ENCODE data around the gene TNFAIP8L1.
"Not testable (repeated sequence)": the region's sequence is repeated elsewhere in the genome, so short reads cannot be mapped to it uniquely, and the experiment has no call there.

TNFAIP8L1 gene

DNA sequence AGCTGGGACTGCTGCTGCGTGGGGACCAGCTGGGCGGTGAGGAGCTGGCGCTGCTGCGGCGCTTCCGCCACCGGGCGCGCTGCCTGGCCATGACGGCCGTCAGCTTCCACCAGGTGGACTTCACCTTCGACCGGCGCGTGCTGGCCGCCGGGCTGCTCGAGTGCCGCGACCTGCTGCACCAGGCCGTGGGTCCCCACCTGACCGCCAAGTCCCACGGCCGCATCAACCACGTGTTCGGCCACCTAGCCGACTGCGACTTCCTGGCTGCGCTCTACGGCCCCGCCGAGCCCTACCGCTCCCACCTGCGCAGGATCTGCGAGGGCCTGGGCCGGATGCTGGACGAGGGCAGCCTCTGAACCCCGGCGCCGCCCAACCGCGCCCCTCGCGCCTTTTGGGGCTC is 12.8 kb downstream of the TNFAIP8L1 start:
- no peak for DNase-seq

DNA sequence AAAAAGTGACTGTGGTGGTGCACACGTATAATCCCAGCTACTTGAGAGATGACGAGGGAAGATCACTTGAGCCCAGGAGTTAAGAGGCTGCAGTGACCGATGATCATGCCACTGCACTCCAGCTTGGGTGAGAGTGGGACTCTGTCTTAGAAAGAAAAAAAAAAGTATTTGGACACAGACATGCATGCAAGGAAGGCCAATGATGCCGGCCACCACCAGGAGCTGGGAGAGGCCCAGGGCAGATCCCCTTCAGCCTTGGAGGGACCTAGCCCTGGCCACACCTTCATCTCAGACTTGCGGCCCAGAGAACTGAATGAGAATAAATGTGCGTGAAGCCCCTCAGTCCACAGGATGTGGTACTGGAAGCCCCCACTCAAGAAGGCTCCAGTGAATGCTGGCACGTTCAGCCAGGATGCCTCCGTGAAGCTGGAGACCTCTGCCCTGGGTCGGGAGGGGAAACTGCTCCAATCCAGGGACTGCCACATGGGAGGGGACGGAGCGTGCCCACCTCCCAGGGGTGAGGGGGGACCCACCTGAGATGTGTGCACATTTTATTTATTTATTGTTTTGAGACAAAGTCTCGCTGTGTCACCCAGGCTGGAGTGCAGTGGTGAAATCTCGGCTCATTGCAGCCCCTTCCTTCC is 14.6 kb downstream of the TNFAIP8L1 start:
- no peak for DNase-seq

DNA sequence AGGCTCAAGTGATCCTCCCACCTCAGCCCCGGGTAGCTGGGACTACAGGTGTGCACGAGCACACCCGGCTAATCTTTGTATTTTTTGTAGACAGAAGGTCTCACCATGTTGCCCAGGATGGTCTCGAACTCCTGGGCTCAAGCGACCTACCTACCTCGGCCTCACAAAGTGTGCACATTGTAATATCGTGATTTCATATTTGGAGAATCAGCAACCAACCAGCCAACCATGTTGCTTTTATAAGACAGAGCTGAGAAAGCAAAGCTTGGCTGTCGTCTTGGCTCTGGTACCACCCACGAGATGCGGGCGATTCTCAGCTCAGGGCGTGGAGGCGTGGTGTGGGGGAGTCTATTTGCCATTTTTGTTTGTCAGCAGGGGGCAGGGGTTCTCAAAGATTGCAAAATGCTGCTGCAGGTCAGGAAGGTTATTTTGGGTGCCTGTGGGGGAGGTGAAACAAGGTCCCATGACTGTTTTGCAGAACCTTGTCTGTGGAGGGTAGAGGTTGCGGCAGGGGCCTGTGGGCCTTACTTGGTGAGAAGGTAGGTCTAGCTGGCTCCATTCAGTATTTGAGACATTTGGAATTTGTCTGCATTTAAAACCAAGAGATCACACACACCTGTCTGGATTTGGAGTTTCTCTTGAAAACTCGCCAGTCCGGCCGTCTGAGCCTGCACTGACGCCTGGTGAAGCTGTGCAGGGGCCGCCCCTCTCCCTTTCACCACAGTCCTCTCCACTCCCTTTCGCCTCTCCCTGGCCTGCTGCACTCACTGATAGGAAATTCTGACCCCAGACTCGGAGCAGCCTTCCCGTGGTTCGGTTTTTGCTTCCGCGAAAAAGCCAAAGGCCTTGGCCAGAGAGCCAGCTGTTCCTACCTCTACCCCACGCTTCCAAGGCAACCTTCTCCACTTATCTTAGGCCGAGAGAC is 15.4 kb downstream of the TNFAIP8L1 start:
- no peak for DNase-seq

DNA sequence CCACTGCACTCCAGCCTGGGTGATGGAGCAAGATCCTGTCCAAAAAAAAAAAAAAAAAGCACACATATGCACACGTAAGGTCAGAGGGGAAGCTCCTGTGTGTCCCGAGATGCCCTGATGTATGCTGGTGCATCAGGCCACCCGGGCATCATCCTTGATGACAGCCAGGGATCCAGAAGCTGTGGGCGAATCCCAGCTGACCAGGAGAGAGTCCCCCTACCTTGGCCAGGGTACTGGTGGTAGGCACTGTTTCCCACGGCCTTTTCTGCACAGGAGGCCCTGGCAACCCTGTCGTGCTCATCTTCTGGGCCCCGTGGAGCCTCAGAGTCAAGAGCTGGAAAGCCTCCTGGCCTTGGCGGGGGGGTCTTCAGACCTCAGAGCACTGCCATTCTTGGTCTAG is 16.8 kb downstream of the TNFAIP8L1 start:
- no peak for DNase-seq

DNA sequence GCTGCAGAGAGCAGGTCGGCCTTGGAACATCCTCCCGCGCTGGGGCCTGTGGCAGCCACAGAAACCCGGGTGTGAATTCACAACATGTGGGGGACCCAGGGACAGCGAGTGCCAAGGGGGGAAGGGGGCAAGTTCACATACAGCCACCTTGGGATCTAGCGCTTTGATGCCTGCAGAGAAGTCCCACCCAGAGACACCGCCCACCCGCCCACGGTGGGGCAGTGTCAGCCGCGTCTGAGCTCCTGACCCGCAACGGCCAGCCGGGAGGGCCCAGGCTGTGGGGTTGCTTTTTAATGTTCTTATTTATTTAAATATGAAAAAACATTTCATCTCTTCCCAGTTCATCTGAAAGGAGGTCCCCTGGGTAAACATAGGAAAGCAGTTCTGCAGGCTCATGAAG is 17.9 kb downstream of the TNFAIP8L1 start:
- DNase-seq, result no peak

DNA sequence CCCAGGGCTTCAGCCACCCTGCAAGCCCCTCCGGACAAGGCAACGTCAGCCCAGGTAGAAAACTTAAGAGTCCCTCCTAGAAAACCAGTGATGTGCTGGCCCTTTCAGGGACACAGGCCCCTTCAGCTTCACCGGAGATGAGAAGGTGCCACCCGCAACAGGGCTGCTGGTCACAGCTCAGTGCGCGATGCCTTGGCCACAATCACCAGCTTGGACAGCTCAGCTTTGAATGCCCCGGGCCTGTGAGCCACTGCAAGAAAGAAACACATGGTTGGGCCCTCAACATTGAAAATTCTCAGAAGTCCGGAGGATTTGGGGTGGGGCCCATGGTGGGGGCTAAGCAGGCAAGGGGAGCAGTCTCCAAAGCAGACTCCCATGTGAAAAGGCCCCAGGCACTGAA is 18.5 kb downstream of the TNFAIP8L1 start:
- DNase-seq, result no peak

DNA sequence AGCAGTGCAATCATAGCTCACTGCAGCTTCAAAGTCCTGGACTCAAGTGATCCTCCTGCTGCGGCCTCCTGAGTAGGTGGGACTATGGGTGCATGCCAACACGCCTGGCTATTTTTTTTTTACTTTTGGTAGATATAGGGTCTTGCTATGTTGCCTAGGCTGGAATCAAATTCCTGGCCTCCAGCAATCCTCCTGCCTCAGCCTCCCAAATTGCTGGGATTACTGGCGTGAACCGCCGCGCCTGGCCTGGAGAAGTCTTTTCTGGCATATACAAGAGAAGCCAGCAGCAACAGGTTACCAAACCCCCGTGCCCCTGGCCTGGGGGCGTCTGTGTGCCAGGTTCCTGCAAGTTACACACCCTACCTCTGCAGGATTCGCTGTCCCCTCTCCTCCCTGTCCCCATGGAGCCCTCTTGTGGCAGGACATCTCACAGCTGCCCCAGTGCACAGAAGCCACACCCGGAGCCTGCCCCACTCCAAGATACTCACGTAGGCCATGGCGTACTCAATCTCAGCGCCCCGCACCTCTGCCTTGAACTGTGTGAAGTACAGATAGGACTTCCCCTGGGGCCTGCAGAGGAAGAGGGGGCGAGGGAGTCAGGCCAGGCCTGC is 21.0 kb downstream of the TNFAIP8L1 start:
- DNase-seq, result no peak

DNA sequence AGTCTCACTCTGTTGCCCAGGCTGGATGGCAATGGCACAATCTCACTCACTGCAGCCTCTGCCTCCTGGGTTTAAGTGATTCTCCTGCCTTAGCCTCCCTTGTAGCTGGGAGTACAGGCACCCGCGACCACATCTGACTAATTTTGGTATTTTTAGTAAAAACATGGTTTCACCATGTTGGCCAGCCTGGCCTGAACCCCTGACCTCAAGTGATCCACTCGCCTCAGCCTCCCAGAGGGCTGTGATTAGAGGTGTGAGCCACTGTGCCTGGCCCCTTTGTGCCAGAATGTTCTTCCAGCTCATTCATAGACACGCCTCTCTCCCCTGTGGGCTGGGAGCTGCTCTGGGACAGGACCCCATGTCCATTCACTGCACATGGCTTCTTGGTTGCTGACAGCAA is 21.7 kb downstream of the TNFAIP8L1 start:
- no peak for DNase-seq

DNA sequence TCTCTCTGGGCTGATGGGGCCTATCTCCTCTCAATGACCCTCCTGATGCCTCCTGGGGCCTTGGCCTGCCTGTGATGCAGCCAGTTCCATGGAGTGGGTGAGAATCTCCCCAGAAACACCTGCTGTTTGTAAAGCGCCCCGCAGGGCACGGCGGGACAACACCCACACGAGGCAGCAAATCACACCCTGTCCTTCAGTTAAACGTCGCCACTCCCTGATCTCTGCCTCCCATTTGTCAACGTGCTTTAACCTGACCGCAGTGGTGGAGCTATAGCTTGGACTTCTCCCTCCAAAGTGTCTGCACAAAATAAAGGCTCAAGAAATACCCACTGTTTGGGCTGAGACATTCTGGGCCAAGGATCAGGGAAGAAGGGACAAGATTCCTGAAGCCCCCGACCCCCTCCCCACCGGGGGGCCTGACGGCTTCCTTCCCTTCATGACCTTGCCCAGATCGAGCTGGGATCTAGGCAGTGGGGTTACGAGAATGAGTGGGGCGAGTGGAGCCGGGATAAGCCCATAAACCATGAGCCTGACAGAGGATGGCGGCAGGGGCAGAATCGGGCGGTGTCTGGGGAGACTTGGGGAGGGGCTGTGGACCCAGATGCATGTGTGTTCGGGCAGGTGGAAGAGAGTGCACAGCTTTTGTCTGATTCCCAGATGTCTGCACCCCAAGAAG is 22.8 kb downstream of the TNFAIP8L1 start:
- no peak for DNase-seq

DNA sequence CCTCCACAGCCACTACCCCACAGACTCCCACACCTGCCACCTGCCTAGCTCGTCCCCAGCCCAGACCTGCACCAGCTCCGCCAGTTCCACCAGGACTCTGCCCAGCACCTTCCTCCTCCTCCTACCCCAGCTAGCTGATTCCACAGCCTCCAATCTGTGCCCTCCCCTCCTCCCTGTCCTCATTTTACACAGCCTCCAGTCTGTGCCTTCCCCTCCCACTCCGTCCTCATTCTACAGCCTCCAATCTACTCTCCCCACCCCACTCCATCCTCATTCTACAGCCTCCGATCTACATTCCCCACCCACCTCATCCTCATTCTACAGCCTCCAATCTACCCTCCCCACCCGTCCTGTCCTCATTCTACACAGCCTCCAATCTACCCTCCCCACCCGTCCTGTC is 23.5 kb downstream of the TNFAIP8L1 start:
- no peak for DNase-seq

DNA sequence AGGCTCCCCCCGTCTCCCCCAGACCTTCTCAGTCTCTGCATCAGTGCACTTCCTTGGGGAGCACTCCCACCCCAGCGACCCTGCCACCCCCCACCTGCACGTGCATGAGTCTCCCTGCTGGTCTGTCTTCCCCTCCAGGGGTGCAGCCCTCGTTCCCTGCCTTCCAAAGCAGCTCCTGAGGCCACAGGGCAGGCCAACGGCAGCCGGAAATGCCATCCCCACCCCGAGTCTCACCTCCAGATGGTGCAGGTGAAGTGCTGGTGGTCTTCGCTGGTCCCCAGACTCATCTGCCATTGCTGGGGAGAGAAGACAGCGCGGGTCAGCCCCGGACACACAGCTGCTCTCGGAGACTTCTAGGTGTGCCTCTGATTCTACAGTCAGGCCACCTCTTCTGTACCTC is 25.3 kb downstream of the TNFAIP8L1 start:
- DNase-seq, result no peak

DNA sequence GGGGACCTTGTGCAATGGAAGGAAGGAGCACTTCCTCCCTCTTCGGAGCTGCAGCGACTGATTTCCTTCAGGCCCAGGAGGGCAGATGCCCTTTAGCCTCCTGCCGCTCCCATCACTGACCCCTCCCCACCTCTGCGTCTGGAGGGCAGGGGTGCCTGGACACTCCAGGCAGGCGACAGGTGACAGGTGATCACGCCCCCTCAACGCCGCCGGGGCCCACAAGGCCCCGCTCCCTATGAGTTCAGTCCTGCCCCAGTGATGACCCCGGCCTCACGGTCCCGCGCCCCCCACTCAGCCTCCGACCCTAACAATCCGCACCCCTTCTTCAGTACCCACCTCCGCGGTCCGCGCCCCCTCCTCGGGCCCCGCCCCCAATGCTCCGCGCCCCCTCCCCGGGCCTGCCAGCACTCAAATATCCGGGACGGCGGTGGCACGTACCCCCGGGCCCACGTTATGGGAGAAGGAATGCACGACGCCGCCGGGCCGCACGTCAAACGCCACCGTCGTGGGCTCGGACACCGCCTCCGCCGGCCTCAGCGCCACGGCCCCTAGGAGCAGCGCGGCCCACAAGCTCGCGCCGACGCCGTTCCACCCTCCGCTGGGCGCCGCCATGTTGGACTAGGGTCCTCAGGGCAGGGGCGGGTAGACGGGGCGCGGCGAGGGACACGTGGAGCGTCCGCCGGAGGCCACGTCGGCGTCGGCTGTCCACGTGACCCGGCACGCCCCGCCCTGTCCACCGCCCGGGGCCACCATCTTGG is 30.6 kb downstream of the TNFAIP8L1 start, which contains the start of gene MYDGF:
TSS of gene MYDGF (minus strand) at position 620 of the 758 bp plus-strand sequence. CDS start at position 612, 8 bp downstream.
- DNase-seq, result peak; percentile 96

DNA sequence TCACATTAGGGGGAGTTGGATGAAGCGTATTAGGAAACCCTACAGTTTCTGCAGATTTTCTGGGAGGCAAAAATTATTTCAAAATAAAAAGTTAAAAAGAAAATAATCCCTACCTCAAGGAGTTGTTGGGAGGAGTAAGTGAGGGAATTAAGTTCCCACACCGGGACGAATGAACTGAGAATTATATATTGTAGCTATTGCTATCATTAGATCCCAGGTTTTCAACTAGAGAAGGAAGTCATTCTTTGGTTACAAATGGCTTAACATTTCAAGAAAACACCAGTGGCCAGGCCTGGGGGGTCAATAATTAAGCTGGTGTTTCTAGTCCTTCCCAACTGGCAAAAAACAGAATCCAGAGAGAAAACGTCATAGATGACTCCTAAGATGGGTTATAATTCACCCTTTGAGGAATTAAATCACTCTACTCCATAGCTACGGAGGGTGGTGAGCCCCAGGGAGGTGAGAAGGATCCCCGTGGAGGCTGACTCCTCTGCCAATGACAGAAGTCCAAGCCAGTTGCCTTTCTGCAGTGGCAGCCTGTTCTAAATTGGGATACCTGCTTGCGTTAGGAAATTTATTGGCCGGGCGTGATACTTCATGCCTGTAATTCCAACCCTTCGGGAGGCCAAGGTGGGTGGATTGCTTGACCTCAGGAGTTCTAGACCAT is 32.0 kb downstream of the TNFAIP8L1 start:
- DNase-seq, result no peak

DNA sequence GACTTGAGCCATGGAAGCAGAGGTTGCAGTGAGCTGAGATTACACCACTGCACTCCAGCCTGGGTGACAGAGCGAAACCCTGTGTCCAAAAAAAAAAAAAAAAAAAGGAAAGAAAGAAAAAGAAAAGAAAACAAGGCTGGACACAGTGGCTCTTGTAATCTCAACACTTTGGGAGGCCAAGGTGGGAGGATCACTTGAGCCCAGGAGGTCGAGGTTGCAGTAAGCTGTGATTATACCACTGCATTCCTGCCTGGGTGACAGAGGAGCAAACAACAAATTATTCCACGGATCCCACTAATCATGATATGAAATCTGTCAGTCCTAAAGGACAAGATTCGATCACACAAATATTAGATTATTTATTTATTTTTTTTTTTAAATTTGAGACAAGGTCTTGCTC is 33.9 kb downstream of the TNFAIP8L1 start:
- DNase-seq, result no peak

DNA sequence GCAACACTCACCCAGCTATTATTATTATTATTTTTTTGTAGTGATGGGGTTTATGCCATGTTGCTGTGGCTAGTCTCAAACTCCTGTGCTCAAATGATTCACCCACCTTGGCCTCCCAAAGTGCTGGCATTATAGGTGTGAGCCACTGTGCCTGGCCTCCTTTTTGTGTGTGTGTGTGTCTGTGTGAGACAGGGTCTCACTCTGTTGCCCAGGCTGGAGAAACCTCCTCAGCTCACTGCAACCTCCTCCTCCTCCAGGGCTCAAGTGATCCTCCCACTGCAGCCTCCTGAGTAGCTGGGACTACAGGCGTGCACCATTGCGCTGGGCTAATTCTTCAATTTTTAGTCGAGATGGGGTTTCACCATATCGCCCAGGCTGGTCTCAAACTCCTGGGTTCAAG is 34.4 kb downstream of the TNFAIP8L1 start:
- no peak for DNase-seq

DNA sequence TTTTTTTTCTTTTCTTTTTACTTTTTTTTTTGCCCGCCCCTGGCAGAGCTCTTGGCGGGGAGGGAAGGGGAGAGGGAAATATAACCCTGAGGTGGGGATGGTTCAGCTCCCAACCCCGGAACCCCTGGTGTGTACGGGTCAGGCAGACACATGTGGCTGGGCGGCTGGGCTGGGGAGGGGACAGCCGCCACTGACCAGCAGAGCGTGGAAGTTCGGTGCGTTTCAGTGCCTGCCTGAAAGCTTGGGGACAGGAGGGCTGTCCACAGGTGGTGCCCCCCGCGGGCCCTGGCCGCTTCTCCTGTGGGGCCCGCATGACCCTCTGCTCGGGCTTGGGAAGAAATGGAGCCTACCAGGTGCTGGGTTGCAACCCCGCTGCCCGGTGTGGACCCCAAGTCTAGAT is 36.0 kb downstream of the TNFAIP8L1 start:
- DNase-seq, result no peak

DNA sequence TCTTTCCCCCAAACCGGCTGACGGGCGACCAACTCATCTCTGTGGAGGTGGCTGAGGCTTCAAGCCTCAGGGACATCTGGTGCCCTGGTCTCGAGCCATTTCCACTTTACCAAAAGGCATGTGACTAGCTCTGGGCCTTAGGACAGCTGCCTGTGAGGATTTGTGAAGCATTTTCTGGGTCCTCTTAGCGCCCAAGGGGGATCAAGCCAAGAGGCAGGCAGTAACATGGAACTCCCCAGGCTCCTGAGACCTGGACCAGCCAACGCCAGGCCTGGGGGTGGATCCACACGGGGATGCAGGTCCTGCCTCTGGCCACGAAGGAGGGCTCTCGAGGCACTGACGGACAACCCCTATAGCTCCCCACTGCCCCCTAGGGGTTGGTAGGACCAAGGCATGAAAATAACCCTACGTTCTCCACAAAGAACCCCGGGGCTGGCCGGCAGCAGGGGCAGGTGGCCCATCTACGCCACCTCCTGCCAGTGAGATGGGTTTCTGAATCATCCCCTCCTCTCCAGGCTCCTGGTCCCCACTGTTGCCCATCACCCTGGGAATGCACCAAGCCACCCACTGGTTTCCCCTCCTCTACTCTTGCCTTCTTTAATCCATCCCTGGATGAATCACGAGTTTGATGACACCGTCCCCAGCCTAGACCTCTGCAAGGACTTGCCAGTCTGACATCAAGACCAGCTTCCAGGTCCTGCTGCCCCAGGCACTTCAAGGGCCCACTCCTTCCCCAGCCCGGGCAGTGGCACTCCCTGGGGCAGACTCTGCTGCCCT is 37.8 kb downstream of the TNFAIP8L1 start:
- DNase-seq, result peak; percentile 16

DNA sequence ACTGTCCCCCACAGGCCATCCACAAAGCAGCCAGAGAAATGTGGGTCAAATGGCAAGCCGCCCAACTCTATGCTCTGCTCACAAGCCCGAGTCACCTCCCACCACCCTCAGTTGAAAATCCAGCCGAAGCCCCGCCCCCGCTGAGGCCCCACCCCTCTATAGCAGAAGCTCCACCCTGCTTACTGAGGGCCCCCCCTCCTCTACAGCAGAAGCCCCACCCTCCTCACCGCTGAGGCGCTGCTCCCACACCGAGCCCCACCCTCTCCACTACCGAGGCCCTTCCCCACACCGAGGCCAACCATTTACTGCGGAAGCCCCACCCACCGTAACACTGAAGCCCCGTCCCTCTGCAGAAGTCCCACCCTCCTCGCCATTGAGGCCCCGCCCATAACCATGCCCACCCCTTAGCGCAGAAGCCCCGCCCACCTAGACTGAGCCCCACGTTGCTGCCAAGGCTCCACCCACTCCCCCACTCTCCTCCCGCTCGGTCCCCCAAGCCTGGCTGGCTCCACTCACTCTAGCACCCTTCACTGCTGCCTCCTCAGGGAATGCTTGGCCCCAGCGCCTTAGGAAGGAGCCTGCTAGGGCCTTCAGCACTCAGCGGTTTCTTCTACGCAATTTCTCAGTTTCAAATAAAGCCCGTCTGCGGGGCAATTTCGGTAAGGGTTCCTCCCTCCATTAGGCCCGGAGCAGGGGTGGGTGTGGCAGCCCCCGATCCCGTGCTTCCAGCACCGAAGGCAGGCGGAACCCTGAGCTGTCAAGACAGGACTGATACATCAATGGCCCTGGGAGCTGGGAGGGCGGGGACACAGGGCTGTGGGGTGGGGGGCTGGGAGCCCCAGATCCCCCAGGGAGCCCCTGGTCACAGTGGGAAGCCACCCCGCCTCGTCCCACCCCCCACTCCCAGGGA is 39.8 kb downstream of the TNFAIP8L1 start:
- DNase-seq, result peak; percentile 24

DNA sequence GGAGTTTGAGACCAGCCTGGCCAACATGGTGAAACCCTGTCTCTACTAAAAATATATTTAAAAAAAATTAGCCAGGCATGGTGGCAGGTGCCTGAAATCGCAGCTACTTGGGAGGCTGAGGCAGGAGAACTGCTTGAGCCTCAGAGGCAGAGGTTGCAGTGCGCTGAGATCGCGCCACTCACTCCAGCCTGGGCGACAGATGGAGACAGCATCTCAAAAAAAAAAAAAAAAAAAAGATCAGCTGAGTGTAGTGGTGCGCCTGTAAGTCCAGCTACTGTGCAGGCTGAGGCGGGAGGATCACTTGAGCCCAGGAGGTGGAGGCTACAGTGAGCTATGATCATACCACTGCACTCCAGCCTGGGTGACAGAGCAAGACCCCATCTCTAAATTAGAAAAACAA is 40.7 kb downstream of the TNFAIP8L1 start:
- DNase-seq, result not testable (repeated sequence)
